ENCODE results near the gene TJAP1.

TJAP1 gene

GRCh38 chr6:43540507-43540906 lies 63.1 kb downstream of the TJAP1 start:
- no peak for ATAC-seq
- no peak for TF ChIP-seq SNAI2 (CRISPR knock-in tag; IDR thresholded peaks at IDR 0.05)

- ATAC-seq: no peak
- TF ChIP-seq ARNTL (CRISPR knock-in tag; IDR thresholded peaks at IDR 0.05; ENCODE audit: borderline replicate concordance, low read depth): no peak
- TF ChIP-seq ZFP30 (CRISPR knock-in tag; IDR thresholded peaks at IDR 0.05): no peak
- TF ChIP-seq CSDC2 (CRISPR knock-in tag; IDR thresholded peaks at IDR 0.05): no peak
- TF ChIP-seq ZNF8 (CRISPR knock-in tag; IDR thresholded peaks at IDR 0.05): no peak
- TF ChIP-seq ESRRG (CRISPR knock-in tag; IDR thresholded peaks at IDR 0.05): no peak
- TF ChIP-seq BACH2 (CRISPR knock-in tag; IDR thresholded peaks at IDR 0.05; ENCODE audit: borderline replicate concordance): no peak
- TF ChIP-seq ZFP3 (CRISPR knock-in tag; IDR thresholded peaks at IDR 0.05): no peak
- TF ChIP-seq ZNF70 (CRISPR knock-in tag; IDR thresholded peaks at IDR 0.05): no peak
- TF ChIP-seq ISL1 (CRISPR knock-in tag; IDR thresholded peaks at IDR 0.05): no peak
- no peak for TF ChIP-seq OSR1 (CRISPR knock-in tag; IDR thresholded peaks at IDR 0.05)
- no peak for TF ChIP-seq PPARA (CRISPR knock-in tag; IDR thresholded peaks at IDR 0.05; ENCODE audit: borderline replicate concordance)
- no peak for TF ChIP-seq TCF4 (CRISPR knock-in tag; IDR thresholded peaks at IDR 0.05; ENCODE audit: borderline replicate concordance)
- no peak for TF ChIP-seq TSHZ2 (CRISPR knock-in tag; IDR thresholded peaks at IDR 0.05)
- TF ChIP-seq TOX (CRISPR knock-in tag; IDR thresholded peaks at IDR 0.05; ENCODE audit: borderline replicate concordance): no peak
These were observed 64.6 kb downstream of the TJAP1 start for GRCh38 chr6:43541774-43542471.

- TF ChIP-seq GLIS3 (CRISPR knock-in tag; IDR thresholded peaks at IDR 0.05) (no peak), TCF4 (CRISPR knock-in tag; IDR thresholded peaks at IDR 0.05; ENCODE audit: borderline replicate concordance) (no peak), TSHZ2 (CRISPR knock-in tag; IDR thresholded peaks at IDR 0.05) (no peak), ZNF70 (CRISPR knock-in tag; IDR thresholded peaks at IDR 0.05) (no peak), ESRRG (CRISPR knock-in tag; IDR thresholded peaks at IDR 0.05) (no peak), CSDC2 (CRISPR knock-in tag; IDR thresholded peaks at IDR 0.05) (no peak), ZFP3 (CRISPR knock-in tag; IDR thresholded peaks at IDR 0.05) (no peak), BACH2 (CRISPR knock-in tag; IDR thresholded peaks at IDR 0.05; ENCODE audit: borderline replicate concordance) (no peak), ZFP30 (CRISPR knock-in tag; IDR thresholded peaks at IDR 0.05) (no peak), ZNF8 (CRISPR knock-in tag; IDR thresholded peaks at IDR 0.05) (no peak)
- ATAC-seq: no peak
These were observed 67.1 kb downstream of the TJAP1 start for GRCh38 chr6:43544461-43544860.

- ATAC-seq: no peak
- no peak for TF ChIP-seq ARNTL (CRISPR knock-in tag; IDR thresholded peaks at IDR 0.05; ENCODE audit: borderline replicate concordance, low read depth)
These were observed 69.9 kb downstream of the TJAP1 start for GRCh38 chr6:43547222-43547621.
